Measurements from ENCODE around the gene SLC30A4. TPM values are rescaled to one million over a fixed set of nuclear protein-coding genes. Genes with fewer than 3 reads are reported as not detected.

SLC30A4 gene, protein sequence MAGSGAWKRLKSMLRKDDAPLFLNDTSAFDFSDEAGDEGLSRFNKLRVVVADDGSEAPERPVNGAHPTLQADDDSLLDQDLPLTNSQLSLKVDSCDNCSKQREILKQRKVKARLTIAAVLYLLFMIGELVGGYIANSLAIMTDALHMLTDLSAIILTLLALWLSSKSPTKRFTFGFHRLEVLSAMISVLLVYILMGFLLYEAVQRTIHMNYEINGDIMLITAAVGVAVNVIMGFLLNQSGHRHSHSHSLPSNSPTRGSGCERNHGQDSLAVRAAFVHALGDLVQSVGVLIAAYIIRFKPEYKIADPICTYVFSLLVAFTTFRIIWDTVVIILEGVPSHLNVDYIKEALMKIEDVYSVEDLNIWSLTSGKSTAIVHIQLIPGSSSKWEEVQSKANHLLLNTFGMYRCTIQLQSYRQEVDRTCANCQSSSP
- total RNA-seq (2012; rRNA removed) = 4.3 and 5.5 TPM in 2 replicates

DNA sequence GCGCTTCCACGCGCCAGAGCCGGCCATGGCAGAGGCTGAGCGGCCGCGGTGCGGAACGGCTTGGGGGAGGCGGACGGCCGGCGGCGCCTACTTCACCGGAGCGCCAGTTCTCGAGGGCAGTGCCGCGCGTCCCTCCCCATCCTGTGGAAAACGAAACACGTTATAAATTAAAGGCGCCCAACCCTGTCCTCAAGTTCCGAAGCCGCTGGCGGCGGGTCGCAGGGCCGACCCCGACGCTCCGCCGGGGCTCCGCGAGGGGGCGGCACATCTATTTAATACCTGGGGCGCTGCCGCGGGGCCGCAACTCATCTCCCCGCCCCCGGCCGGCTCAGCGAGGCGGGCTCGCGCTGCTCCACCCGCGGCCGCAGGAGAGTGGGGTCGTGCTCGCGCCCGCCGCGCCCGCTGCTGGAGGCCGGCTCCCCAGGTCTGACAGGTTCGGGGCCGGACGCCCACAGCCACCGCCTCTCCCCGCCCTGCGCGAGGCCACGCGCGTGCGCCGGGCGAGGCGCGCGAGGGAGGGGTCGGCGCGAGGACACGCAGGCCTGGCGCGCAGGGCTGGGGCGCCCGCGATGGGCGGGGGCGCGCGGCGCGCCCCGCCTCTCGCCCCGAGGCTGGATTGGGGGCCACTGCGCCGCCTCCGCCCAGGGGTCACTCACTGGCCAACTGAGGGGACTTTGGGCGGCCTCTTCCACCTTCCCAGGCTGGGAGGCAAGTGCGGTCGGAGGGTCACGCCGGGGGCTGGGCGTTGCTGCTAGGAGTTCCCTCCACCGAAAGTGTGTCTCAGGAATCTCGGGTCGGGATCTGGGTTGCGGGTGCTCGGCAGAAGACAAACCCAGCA lies at the start of gene SLC30A4:
Gene SLC30A4 (minus strand): TSS at position 428 of the 838 bp plus-strand sequence. CDS start 401 bp downstream, at position 27.
- Histone ChIP-seq H3K27me3 (ENCODE audit: control insufficient read depth, insufficient read depth, low read length) (no peaks in the 10 kb centered on the region), H3K4me3 (ENCODE audit: low read length) (peak within 1 kb of the TSS; percentile 81), H3K4me2 (ENCODE audit: low read length) (peak within 1 kb of the TSS; percentile 97), H3K4me1 (ENCODE audit: control insufficient read depth, insufficient read depth, low read length) (peaks cover 17% of the 10 kb centered on the region), H3K9me3 (replicated peaks; ENCODE audit: low read length) (no peaks in the 10 kb centered on the region), H3K36me3 (ENCODE audit: insufficient read depth, low read length) (no peaks in the 10 kb centered on the region), H3K9ac (ENCODE audit: low read depth, low read length) (peak within 1 kb of the TSS; percentile 80)

DNA sequence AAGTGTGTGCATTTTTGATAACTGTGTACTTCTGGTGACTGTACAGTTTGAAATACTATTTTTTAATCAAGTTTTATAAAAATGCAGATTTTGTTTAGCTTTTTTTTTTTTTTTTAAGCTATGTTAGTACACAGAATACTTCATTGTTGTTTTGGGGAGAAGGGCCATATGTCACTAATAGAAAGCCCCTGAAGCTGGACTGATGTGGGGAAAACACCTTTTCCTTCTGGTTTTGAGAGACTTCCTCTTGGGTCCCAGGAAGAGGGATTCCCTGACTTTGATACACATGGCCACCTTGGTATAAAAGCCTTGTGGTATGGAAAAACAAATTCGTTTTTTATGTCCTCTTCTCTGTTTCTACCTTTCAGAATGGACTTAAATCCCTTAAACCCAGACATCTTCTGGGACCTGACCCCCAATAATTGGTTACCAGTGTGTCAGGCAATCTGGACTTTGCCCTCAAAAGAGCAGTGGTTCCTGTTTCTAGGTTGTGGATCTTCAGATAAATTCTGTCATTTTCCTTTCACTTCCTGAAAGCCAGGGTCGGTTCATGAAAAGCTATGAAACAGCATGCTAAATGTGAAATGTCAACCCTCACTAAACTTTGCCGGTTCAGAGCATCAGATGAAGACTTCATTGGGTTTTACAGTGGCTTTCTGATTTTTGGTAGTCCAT lies 33.5 kb upstream of the SLC30A4 start:
- Histone ChIP-seq H3K27me3 (ENCODE audit: control insufficient read depth, insufficient read depth, low read length) (peaks cover 17% of the 10 kb centered on the region), H3K9ac (ENCODE audit: low read depth, low read length) (no peak overlapping the region)

DNA sequence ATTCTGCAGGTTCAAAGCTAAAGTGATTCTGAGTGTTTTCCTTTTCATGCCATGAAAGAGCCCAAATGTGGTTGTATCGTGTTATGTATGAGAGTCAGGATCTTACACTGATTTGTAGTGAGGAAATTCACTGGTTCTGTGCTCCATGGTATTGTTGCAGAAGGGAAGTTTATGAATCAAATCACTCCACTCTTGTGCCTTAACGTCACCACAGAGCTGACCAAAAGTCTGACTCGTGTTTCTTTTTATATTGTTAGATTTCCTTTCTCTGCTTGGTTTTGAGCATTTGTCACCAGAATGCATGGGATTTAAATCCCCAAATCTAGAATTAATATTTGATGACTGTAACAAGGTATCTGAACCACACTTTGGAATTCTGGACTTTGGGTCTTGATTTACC lies 29.1 kb upstream of the SLC30A4 start:
- H3K27me3 ChIP-seq (ENCODE audit: control insufficient read depth, insufficient read depth, low read length) = peaks cover 8% of the 10 kb centered on the region
- H3K4me3 ChIP-seq (ENCODE audit: low read length) = no peak overlapping the region
- no peak overlapping the region for H3K4me2 ChIP-seq (ENCODE audit: low read length)
- no peaks in the 10 kb centered on the region for H3K9me3 ChIP-seq (replicated peaks; ENCODE audit: low read length)
- H3K4me1 ChIP-seq (ENCODE audit: control insufficient read depth, insufficient read depth, low read length) = peaks cover 13% of the 10 kb centered on the region
- no peak overlapping the region for H3K9ac ChIP-seq (ENCODE audit: low read depth, low read length)
- H3K36me3 ChIP-seq (ENCODE audit: insufficient read depth, low read length) = no peaks in the 10 kb centered on the region

More for the DNA sequence above, 33.5 kb upstream of the SLC30A4 start:
- H3K36me3 ChIP-seq (ENCODE audit: insufficient read depth, low read length) = no peaks in the 10 kb centered on the region
- H3K4me2 ChIP-seq (ENCODE audit: low read length) = no peak overlapping the region
- no peak overlapping the region for H3K4me3 ChIP-seq (ENCODE audit: low read length)
- H3K4me1 ChIP-seq (ENCODE audit: control insufficient read depth, insufficient read depth, low read length) = no peaks in the 10 kb centered on the region
- no peaks in the 10 kb centered on the region for H3K9me3 ChIP-seq (replicated peaks; ENCODE audit: low read length)

DNA sequence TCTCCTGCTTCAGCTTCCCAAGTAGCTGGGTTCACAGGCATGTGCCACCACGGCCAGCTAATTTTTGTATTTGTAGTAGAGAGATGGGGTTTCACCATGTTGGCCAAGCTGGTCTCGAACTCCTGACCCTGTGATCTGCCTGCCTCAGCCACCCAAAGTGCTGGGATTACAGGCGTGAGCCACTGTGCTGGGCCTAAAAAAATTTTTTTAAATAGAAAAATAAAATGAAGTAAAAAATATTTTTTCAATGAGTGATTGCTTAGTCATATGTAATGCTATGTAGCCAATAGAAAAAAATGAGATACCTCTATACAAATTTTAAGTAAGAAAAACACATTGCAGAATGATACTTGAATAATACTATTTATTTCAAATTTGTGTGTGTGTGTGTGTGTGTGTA lies 27.9 kb upstream of the SLC30A4 start:
- no peaks in the 10 kb centered on the region for H3K36me3 ChIP-seq (ENCODE audit: insufficient read depth, low read length)
- H3K27me3 ChIP-seq (ENCODE audit: control insufficient read depth, insufficient read depth, low read length) = no peaks in the 10 kb centered on the region
- H3K9me3 ChIP-seq (replicated peaks; ENCODE audit: low read length) = no peaks in the 10 kb centered on the region
- no peak overlapping the region for H3K9ac ChIP-seq (ENCODE audit: low read depth, low read length)
- H3K4me1 ChIP-seq (ENCODE audit: control insufficient read depth, insufficient read depth, low read length) = peaks cover 13% of the 10 kb centered on the region
- no peak overlapping the region for H3K4me3 ChIP-seq (ENCODE audit: low read length)
- no peak overlapping the region for H3K4me2 ChIP-seq (ENCODE audit: low read length)

DNA sequence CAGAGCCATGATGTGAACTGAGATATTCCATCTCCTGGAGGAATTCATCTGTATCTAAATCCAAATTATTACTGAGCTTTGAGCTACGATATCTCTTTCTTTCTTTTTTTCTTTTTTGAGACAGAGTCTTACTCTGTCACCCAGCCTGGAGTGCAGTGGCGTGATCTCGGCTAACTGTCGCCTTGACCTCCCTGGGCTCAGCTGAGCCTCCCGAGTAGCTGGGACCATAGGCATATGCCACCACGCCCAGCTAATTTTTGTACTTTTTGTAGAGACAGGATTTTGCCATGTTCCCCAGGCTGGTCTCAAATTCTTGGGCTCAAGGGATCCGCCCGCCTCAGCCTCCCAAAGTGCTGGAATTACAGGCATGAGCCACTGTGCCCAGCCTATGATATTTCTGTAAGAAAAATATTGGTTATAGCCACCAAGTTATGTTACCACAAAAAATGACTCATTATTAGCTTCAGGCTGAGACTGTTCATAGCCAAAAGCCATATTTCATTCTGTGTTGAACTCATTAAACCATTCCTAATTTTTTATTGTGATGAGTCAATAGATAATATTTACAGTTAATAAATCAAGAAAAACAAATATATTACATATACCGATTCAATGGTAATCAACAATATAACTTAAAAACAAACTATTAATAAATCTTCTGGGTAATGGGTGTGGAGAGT lies 27.1 kb upstream of the SLC30A4 start:
- peak overlapping the region; percentile 40 for H3K4me2 ChIP-seq (ENCODE audit: low read length)
- H3K4me1 ChIP-seq (ENCODE audit: control insufficient read depth, insufficient read depth, low read length) = peaks cover 13% of the 10 kb centered on the region
- no peaks in the 10 kb centered on the region for H3K9me3 ChIP-seq (replicated peaks; ENCODE audit: low read length)
- peak overlapping the region; percentile 9 for H3K9ac ChIP-seq (ENCODE audit: low read depth, low read length)
- no peak overlapping the region for H3K4me3 ChIP-seq (ENCODE audit: low read length)
- no peaks in the 10 kb centered on the region for H3K36me3 ChIP-seq (ENCODE audit: insufficient read depth, low read length)
- no peaks in the 10 kb centered on the region for H3K27me3 ChIP-seq (ENCODE audit: control insufficient read depth, insufficient read depth, low read length)

DNA sequence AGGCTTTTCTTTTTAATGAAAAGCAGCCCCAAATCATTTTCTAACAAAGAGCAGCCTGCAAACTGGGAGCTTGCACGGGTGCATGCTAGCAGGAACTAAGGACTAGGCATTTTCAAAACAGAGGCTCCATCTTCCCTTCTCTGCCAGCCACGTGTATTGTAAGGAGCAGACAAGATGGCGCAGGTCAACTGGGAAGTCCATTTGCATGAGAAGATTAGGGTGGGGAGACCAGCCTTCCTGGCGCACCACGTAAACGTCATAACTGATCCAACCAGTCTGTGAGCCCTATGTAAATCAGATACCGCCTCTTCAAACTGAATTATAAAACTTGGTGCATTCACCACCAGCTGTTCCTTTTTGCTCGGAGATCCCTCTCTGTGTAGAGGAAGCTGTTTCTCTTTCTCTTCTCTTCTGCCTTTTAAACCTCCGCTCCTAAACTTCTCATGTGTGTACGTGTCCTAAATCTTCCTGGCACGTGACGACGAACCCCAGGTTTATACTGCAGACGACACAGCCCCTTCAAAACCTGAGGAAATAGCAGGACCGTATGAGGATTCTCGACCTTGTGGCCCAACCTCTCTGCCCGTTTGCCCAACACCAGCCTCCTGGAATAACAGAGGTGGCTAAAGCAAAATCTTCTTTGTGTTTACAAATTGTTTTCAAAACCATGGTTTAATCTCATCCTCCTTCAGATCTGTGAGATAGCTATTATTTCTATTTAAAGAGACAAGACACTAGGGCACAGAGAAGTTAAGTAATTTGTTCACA lies 26.4 kb upstream of the SLC30A4 start:
- no peaks in the 10 kb centered on the region for H3K27me3 ChIP-seq (ENCODE audit: control insufficient read depth, insufficient read depth, low read length)
- no peak overlapping the region for H3K4me3 ChIP-seq (ENCODE audit: low read length)
- peak overlapping the region; percentile 9 for H3K9ac ChIP-seq (ENCODE audit: low read depth, low read length)
- no peaks in the 10 kb centered on the region for H3K9me3 ChIP-seq (replicated peaks; ENCODE audit: low read length)
- peak overlapping the region; percentile 40 for H3K4me2 ChIP-seq (ENCODE audit: low read length)
- H3K36me3 ChIP-seq (ENCODE audit: insufficient read depth, low read length) = no peaks in the 10 kb centered on the region
- peaks cover 13% of the 10 kb centered on the region for H3K4me1 ChIP-seq (ENCODE audit: control insufficient read depth, insufficient read depth, low read length)

DNA sequence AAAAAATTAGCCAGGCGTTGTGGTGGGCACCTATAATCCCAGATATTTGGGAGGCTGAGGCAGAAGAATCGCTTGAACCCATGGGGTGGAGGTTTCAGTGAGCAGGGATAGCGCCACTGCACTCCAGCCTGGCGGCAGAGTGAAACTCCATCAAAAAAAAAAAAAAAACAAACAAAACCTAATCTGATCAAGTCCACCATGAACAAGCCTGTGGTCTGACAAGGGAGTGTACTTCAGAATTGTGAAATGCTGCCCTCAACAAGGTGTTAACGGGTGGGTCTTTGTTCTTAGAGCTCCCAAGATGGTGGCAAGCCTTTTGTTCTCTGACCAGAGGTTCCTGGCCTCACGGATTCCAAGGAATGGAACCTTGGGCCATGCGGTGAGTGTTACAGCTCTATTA lies 24.2 kb upstream of the SLC30A4 start:
- no peaks in the 10 kb centered on the region for H3K27me3 ChIP-seq (ENCODE audit: control insufficient read depth, insufficient read depth, low read length)
- no peak overlapping the region for H3K4me3 ChIP-seq (ENCODE audit: low read length)
- no peaks in the 10 kb centered on the region for H3K36me3 ChIP-seq (ENCODE audit: insufficient read depth, low read length)
- no peak overlapping the region for H3K4me2 ChIP-seq (ENCODE audit: low read length)
- no peak overlapping the region for H3K9ac ChIP-seq (ENCODE audit: low read depth, low read length)
- H3K9me3 ChIP-seq (replicated peaks; ENCODE audit: low read length) = no peaks in the 10 kb centered on the region
- H3K4me1 ChIP-seq (ENCODE audit: control insufficient read depth, insufficient read depth, low read length) = peaks cover 13% of the 10 kb centered on the region

DNA sequence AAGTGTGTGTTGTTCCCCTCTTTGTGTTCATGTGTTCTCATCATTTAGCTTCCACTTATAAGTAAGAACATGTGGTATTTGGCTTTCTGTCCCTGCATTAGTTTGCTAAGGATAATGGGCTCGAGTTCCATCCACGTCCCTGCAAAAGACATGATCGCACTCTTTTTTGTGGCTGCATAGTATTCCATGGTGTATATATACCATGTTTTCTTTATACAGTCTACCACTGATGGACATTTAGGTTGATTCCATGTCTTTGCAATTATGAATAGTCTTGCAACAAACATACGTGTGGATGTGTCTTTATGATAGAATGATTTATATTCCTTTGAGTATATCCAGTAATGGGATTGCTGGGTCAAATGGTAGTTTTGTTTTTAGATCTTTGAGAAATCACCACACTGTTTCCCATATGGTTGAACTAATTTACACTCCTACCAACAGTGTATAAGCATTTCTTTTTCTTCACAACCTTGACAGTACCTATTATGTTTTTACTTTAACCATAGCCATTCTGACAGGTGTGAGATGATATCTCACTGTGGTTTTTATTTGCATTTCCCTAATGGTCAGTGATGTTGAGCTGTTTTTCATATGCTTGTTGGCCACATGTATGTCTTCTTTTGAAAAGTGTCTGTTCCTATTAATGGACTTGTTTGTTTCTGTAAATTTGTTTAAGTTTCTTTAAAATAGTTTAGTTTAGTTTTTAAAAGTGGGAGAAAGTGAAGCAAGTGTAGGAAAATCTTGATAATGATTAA lies 21.9 kb upstream of the SLC30A4 start:
- no peak overlapping the region for H3K4me3 ChIP-seq (ENCODE audit: low read length)
- H3K9me3 ChIP-seq (replicated peaks; ENCODE audit: low read length) = no peaks in the 10 kb centered on the region
- H3K9ac ChIP-seq (ENCODE audit: low read depth, low read length) = no peak overlapping the region
- no peaks in the 10 kb centered on the region for H3K27me3 ChIP-seq (ENCODE audit: control insufficient read depth, insufficient read depth, low read length)
- H3K36me3 ChIP-seq (ENCODE audit: insufficient read depth, low read length) = no peaks in the 10 kb centered on the region
- peaks cover 4% of the 10 kb centered on the region for H3K4me1 ChIP-seq (ENCODE audit: control insufficient read depth, insufficient read depth, low read length)
- H3K4me2 ChIP-seq (ENCODE audit: low read length) = no peak overlapping the region

DNA sequence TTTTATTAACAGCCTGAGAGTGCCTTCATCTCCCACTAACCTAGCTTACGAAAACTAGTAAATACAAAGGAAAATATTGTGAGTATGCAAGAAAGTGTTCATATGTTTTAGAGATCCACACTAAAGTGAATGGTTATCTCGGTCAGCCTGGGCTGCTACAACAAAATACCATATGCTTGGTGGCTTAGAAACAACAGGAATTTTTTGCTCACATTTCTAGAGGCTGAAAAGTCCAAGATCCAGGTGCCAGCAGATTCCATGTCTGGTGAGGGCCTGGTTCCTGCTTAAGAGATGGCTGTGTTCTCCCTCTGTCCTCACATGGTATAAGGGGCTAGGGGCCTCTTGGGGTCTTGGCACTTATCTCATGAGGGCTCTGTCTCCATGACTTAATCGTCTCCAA lies 20.5 kb upstream of the SLC30A4 start:
- Histone ChIP-seq H3K4me3 (ENCODE audit: low read length) (no peak overlapping the region), H3K9ac (ENCODE audit: low read depth, low read length) (no peak overlapping the region), H3K27me3 (ENCODE audit: control insufficient read depth, insufficient read depth, low read length) (no peaks in the 10 kb centered on the region), H3K36me3 (ENCODE audit: insufficient read depth, low read length) (no peaks in the 10 kb centered on the region), H3K4me2 (ENCODE audit: low read length) (no peak overlapping the region), H3K9me3 (replicated peaks; ENCODE audit: low read length) (no peaks in the 10 kb centered on the region), H3K4me1 (ENCODE audit: control insufficient read depth, insufficient read depth, low read length) (no peaks in the 10 kb centered on the region)

DNA sequence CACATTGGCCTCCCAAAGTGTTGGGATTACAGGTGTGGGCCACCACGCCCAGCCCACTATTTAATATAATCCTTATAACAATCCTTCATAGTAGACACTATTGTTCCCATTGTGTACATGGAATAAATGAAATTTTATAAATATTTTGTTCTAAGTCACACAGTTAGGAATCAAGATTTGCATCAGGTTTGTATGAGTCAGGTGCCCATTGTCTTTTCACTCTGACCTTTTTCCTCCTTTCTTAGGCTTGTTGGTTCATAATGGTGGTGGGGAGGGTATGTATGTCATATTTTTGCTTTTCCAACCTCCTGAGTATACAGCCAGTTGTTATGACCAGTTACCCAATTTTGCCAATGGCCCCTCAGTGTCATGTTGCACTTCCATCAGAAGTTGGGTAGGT lies 18.0 kb upstream of the SLC30A4 start:
- no peak overlapping the region for H3K4me2 ChIP-seq (ENCODE audit: low read length)
- H3K4me1 ChIP-seq (ENCODE audit: control insufficient read depth, insufficient read depth, low read length) = no peaks in the 10 kb centered on the region
- no peaks in the 10 kb centered on the region for H3K9me3 ChIP-seq (replicated peaks; ENCODE audit: low read length)
- no peak overlapping the region for H3K9ac ChIP-seq (ENCODE audit: low read depth, low read length)
- no peaks in the 10 kb centered on the region for H3K36me3 ChIP-seq (ENCODE audit: insufficient read depth, low read length)
- no peaks in the 10 kb centered on the region for H3K27me3 ChIP-seq (ENCODE audit: control insufficient read depth, insufficient read depth, low read length)
- no peak overlapping the region for H3K4me3 ChIP-seq (ENCODE audit: low read length)
